GM12891 (cell line): Measurements from ENCODE around the gene CCR3.
A peak's percentile ranks its signal among the peaks of the same experiment; 100 is the strongest.

Source experiments
- DNase-seq: peaks from one replicate; pipeline ENCODE4 v3.0.0; 2011; ENCODE audit warnings: low spot score; ENCODE audit not compliant: insufficient read length
- FAIRE-seq: peaks from 2 replicates; lab custom pipeline; 2011; peaks lifted over from hg19 to GRCh38; lab: Jason Lieb, UNC
- PAX5 ChIP-seq: IDR thresholded peaks from 2 replicates; pipeline ENCODE4 v1.6.1; 2011; ENCODE audit warnings: low read length, moderate library complexity, mild to moderate bottlenecking; ENCODE audit not compliant: insufficient read depth, severe bottlenecking
- POLR2A ChIP-seq: IDR thresholded peaks from 2 replicates; pipeline ENCODE4 v1.6.1; 2011; ENCODE audit warnings: low read depth, low read length, control low read depth
- POLR2AphosphoS5 ChIP-seq: IDR thresholded peaks from 2 replicates; pipeline ENCODE4 v1.6.1; 2011; ENCODE audit warnings: low read depth, low read length, control low read depth
- POU2F2 ChIP-seq: IDR thresholded peaks from 2 replicates; pipeline ENCODE4 v1.6.1; 2011; ENCODE audit warnings: low read depth, mild to moderate bottlenecking, control low read depth, low read length, moderate library complexity
- SPI1 ChIP-seq: IDR thresholded peaks from 2 replicates; pipeline ENCODE4 v1.6.1; 2011; ENCODE audit warnings: low read depth, low read length, control low read depth
- TAF1 ChIP-seq: IDR thresholded peaks from 2 replicates; pipeline ENCODE4 v1.6.1; 2011; ENCODE audit warnings: low read depth, low read length, control low read depth

Gene CCR3

GRCh38 chr3:46293035-46293724 lies 50.9 kb downstream of the CCR3 start:
- no peak for DNase-seq
- peak; percentile 33 for FAIRE-seq
- TF ChIP-seq POLR2A (no peak), PAX5 (no peak), POLR2AphosphoS5 (no peak), SPI1 (no peak), POU2F2 (no peak), TAF1 (no peak)

GRCh38 chr3:46293991-46294833 lies 52.0 kb downstream of the CCR3 start:
- TF ChIP-seq POLR2AphosphoS5 (no peak), PAX5 (no peak), SPI1 (peak; percentile 94), TAF1 (no peak), POLR2A (no peak)
- FAIRE-seq (no peak), DNase-seq (no peak)

GRCh38 chr3:46296826-46297225 lies 54.6 kb downstream of the CCR3 start:
- FAIRE-seq = no peak
- DNase-seq = no peak

GRCh38 chr3:46297658-46298423 lies 55.6 kb downstream of the CCR3 start:
- TF ChIP-seq PAX5 (no peak), SPI1 (peak; percentile 86)
- peak; percentile 71 for FAIRE-seq
- DNase-seq = no peak

More at GRCh38 chr3:46296826-46297225, 54.6 kb downstream of the CCR3 start:
- TF ChIP-seq POU2F2 (no peak), PAX5 (no peak), SPI1 (no peak), TAF1 (no peak), POLR2A (no peak)

GRCh38 chr3:46298871-46299607 lies 56.8 kb downstream of the CCR3 start:
- DNase-seq = no peak
- TF ChIP-seq SPI1 (no peak), POLR2AphosphoS5 (no peak), TAF1 (no peak), POU2F2 (no peak), POLR2A (no peak), PAX5 (no peak)
- peak; percentile 89 for FAIRE-seq

- DNase-seq (no peak), FAIRE-seq (peak; percentile 81)
- TF ChIP-seq SPI1 = peak; percentile 71
- no peak for TF ChIP-seq PAX5
Observed at GRCh38 chr3:46299608-46300460, 57.6 kb downstream of the CCR3 start.

GRCh38 chr3:46300461-46300789 lies 58.2 kb downstream of the CCR3 start:
- no peak for FAIRE-seq
- DNase-seq = no peak
- TF ChIP-seq POLR2A (no peak), SPI1 (no peak), POU2F2 (no peak), POLR2AphosphoS5 (no peak), PAX5 (no peak), TAF1 (no peak)

- DNase-seq (no peak), FAIRE-seq (peak; percentile 87)
- TF ChIP-seq SPI1 (no peak), POLR2A (no peak), POLR2AphosphoS5 (no peak), PAX5 (no peak), POU2F2 (no peak), TAF1 (no peak)
Observed at GRCh38 chr3:46301122-46301835, 59.0 kb downstream of the CCR3 start.
